Measurements from ENCODE around the gene SLC39A6. TPM values are rescaled to one million over a fixed set of nuclear protein-coding genes. Genes with fewer than 3 reads are reported as not detected.

The SLC39A6 gene
- total RNA-seq, 1 experiment from 2014 or later = 33.9 TPM

- no peak overlapping the region for H2BK15ac ChIP-seq (ENCODE audit: low read depth, low read length)
- no peak overlapping the region for H4K5ac ChIP-seq (ENCODE audit: insufficient read length, low read depth, low read length)
- H3K23me2 ChIP-seq (ENCODE audit: insufficient read length, low read depth, low read length, poor library complexity, severe bottlenecking) = no peaks in the 10 kb centered on the region
- no peaks in the 10 kb centered on the region for H4K20me1 ChIP-seq (ENCODE audit: control insufficient read depth, insufficient read depth, insufficient read length)
- no peaks in the 10 kb centered on the region for H3K79me1 ChIP-seq (ENCODE audit: insufficient read depth, low read depth, low read length, poor library complexity, severe bottlenecking)
- H2BK120ac ChIP-seq (ENCODE audit: low read depth, low read length, poor library complexity, severe bottlenecking) = no peak overlapping the region
- no CpG with 5 or more reads among the region's 1 CpG for WGBS (ENCODE audit: extremely low coverage, insufficient read length, low lambda C conversion rate)
- H3K23ac ChIP-seq (ENCODE audit: insufficient read length, low read depth, low read length) = no peak overlapping the region
- H3K27ac ChIP-seq (ENCODE audit: insufficient read length, low read depth, low read length) = no peak overlapping the region
- Mint-ChIP-seq H3K36me3 (ENCODE audit: insufficient read depth in 1 of 3, low read depth in 3 of 3) (peaks cover 13 to 59% (median 29%) of the 10 kb centered on the region in 3 experiments; a peak in 6 of 7 replicates), H3K9me3 (no peaks in the 10 kb centered on the region), H3K27me3 (ENCODE audit: low read depth) (no peaks in the 10 kb centered on the region), H3K27ac (no peak overlapping the region; a peak in 2 of 7 replicates), H3K4me3 (no peak overlapping the region), H3K4me1 (peaks cover 2 to 7% of the 10 kb centered on the region in 2 experiments; a peak in 3 of 4 replicates)
- H3K79me2 ChIP-seq (ENCODE audit: insufficient read depth, low read length) = no peaks in the 10 kb centered on the region
- DNase-seq = no peak
- no peak overlapping the region for H2AK5ac ChIP-seq (ENCODE audit: insufficient read length, low read length)
- H3K4me1 ChIP-seq (ENCODE audit: insufficient read depth, low read length) = no peaks in the 10 kb centered on the region
- no peak overlapping the region for H2BK5ac ChIP-seq (ENCODE audit: insufficient read length, low read length)
- H3T11ph ChIP-seq (ENCODE audit: low read length) = no peak overlapping the region
- no peak overlapping the region for H3K9ac ChIP-seq (ENCODE audit: extremely low read depth, insufficient read length, low read length)
- H3K14ac ChIP-seq (ENCODE audit: insufficient read depth, low read length) = no peak overlapping the region
- H4K91ac ChIP-seq (ENCODE audit: insufficient read length, low read depth, low read length) = no peak overlapping the region
- H3K27me3 ChIP-seq (ENCODE audit: insufficient read depth, low read length) = no peaks in the 10 kb centered on the region
- no peak overlapping the region for H3K4ac ChIP-seq (ENCODE audit: low read depth, low read length)
- no peak overlapping the region for H3K4me2 ChIP-seq (ENCODE audit: insufficient read depth, insufficient read length, low read length)
- H2BK12ac ChIP-seq (ENCODE audit: insufficient read length, low read depth, low read length) = no peak overlapping the region
- H2BK20ac ChIP-seq (ENCODE audit: low read depth, low read length, poor library complexity, severe bottlenecking) = no peak overlapping the region
- H4K8ac ChIP-seq (replicated peaks; ENCODE audit: insufficient read length, low read depth, low read length) = no peak overlapping the region
- no peaks in the 10 kb centered on the region for H3K9me3 ChIP-seq (ENCODE audit: control insufficient read depth, low read depth, low read length)
- H3K18ac ChIP-seq (ENCODE audit: insufficient read length, low read depth, low read length) = no peak overlapping the region
- TF ChIP-seq, protein P1, sequence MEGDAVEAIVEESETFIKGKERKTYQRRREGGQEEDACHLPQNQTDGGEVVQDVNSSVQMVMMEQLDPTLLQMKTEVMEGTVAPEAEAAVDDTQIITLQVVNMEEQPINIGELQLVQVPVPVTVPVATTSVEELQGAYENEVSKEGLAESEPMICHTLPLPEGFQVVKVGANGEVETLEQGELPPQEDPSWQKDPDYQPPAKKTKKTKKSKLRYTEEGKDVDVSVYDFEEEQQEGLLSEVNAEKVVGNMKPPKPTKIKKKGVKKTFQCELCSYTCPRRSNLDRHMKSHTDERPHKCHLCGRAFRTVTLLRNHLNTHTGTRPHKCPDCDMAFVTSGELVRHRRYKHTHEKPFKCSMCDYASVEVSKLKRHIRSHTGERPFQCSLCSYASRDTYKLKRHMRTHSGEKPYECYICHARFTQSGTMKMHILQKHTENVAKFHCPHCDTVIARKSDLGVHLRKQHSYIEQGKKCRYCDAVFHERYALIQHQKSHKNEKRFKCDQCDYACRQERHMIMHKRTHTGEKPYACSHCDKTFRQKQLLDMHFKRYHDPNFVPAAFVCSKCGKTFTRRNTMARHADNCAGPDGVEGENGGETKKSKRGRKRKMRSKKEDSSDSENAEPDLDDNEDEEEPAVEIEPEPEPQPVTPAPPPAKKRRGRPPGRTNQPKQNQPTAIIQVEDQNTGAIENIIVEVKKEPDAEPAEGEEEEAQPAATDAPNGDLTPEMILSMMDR (conservative IDR thresholded peaks at IDR 0.05) = no peak
- H3K56ac ChIP-seq (ENCODE audit: insufficient read length, low read depth, low read length) = no peak overlapping the region
- no peak overlapping the region for H2AFZ ChIP-seq (ENCODE audit: low read length)
Measured at GRCh38 chr18:36175481-36175880, 46.3 kb upstream of the SLC39A6 start.

Data from H9 (cell line).